ENCODE data around the gene ESD. TPM values are rescaled to one million over a fixed set of nuclear protein-coding genes. Genes with fewer than 3 reads are reported as not detected.

The ESD gene
- total and polyA plus RNA-seq, 12 donors = 44.5 to 266 (median 93.9) TPM

DNA sequence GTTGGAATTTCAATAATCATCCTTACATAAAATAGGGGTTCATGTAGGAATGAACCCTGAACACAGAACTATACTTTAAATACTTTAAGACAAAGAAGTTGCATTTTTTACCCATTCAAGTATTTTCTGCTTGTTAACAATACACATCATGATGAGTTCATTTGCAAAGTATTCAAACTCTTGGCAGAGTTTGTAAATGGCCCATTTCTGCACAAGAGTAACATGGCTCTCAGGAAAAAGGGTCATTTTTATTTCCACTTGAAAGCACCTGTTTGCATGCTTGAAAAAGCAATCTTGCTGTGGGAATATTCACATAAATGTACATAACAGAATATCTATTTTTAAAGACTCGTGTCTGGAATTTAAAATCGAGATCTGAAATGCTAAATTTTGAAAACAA, 18.1 kb downstream of the ESD start:
- H3K4me1 ChIP-seq (replicated peaks in 1 of 2) = no peaks in the 10 kb centered on the region
- H3K27ac ChIP-seq = no peak overlapping the region
- H3K9me3 ChIP-seq (replicated peaks in 1 of 3) = no peaks in the 10 kb centered on the region
- intact Hi-C loops (cut with DNase I) = no loop called here
- H3K27me3 ChIP-seq = no peaks in the 10 kb centered on the region
- no peak for DNase-seq
- H3K36me3 ChIP-seq (replicated peaks in 1 of 2) = peaks cover 0 to 72% of the 10 kb centered on the region in 2 donors
- 92 to 98% (median 96%) methylated on average over 2 of the region's 2 CpGs for WGBS, 4 donors
- no peak overlapping the region for H3K4me3 ChIP-seq
- no peak for TF ChIP-seq POLR2A (IDR thresholded peaks at IDR 0.05)
- TF ChIP-seq, protein P1, sequence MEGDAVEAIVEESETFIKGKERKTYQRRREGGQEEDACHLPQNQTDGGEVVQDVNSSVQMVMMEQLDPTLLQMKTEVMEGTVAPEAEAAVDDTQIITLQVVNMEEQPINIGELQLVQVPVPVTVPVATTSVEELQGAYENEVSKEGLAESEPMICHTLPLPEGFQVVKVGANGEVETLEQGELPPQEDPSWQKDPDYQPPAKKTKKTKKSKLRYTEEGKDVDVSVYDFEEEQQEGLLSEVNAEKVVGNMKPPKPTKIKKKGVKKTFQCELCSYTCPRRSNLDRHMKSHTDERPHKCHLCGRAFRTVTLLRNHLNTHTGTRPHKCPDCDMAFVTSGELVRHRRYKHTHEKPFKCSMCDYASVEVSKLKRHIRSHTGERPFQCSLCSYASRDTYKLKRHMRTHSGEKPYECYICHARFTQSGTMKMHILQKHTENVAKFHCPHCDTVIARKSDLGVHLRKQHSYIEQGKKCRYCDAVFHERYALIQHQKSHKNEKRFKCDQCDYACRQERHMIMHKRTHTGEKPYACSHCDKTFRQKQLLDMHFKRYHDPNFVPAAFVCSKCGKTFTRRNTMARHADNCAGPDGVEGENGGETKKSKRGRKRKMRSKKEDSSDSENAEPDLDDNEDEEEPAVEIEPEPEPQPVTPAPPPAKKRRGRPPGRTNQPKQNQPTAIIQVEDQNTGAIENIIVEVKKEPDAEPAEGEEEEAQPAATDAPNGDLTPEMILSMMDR (IDR thresholded peaks at IDR 0.05) = no peak

DNA sequence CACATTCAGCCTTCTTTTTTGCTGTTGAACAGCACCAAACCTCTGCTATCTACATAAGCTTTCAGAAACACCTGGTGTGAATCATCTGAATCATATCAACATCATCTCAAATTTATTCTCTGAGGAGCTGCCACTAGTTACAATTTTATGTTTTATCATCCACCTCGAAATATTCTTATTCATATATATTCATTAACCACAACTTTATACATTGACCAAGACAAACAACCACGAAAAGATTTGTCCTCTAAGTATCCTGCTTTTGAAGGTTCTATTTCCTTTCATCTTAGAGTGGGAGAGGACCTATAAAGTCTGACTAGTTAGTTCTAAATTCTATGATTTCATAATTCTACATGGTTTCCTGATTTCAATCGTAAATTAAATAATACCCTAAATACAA, 18.9 kb downstream of the ESD start:
- TF ChIP-seq POLR2A (IDR thresholded peaks at IDR 0.05) = no peak
- TF ChIP-seq, protein P1 (IDR thresholded peaks at IDR 0.05) = no peak
- Histone ChIP-seq H3K36me3 (replicated peaks in 1 of 2) (peaks cover 0 to 67% of the 10 kb centered on the region in 2 donors), H3K27me3 (no peaks in the 10 kb centered on the region), H3K27ac (no peak overlapping the region), H3K4me3 (no peak overlapping the region), H3K4me1 (replicated peaks in 1 of 2) (no peaks in the 10 kb centered on the region), H3K9me3 (replicated peaks in 1 of 3) (no peaks in the 10 kb centered on the region)
- intact Hi-C loops (cut with DNase I) = no loop called here
- no peak for DNase-seq
- whole genome bisulfite sequencing, 4 donors = 88 to 93% (median 92%) methylated on average over 3 of the region's 3 CpGs

DNA sequence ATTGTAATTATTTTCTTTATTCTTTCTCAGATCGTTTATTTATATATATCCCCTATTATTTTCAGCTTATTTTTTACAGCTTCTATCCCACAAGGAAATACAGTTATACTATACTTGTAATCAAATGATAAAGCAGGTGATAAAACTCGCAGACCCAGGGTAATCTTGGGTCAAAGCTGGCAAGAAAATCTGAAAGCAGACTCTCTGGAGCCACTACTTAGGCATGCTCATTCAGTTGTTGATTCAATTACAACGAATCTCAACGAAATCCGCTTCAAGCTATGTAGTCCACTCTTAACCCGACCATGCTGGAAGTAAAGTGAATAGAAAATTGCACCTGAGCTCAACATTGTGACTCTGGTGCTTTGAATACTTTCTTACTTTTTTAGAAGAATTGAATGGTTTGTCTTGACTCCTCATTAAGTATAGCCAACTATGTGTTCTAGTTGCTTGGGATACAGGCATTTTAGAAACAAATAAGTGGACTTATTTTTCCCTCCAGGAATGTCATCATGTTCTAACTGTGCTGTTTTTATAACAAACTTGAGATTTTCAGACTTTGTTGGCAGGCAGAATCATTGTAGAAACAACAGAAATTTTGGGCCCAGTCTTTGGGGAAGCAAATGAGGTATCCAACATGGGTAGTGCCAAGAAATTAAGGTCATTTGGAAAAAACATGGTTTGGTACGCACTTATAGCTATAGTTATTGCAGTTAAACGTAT, 21.4 kb downstream of the ESD start:
- Histone ChIP-seq H3K9me3 (replicated peaks in 1 of 3) (no peaks in the 10 kb centered on the region), H3K36me3 (replicated peaks in 1 of 2) (peaks cover 0 to 56% of the 10 kb centered on the region in 2 donors), H3K4me1 (replicated peaks in 1 of 2) (no peaks in the 10 kb centered on the region), H3K27ac (no peak overlapping the region), H3K4me3 (no peak overlapping the region), H3K27me3 (no peaks in the 10 kb centered on the region)
- WGBS, 4 donors = 89 to 92% (median 91%) methylated on average over 8 of the region's 8 CpGs
- DNase-seq = no peak
- intact Hi-C loops (cut with DNase I) = no loop called here
- TF ChIP-seq, protein P1 (IDR thresholded peaks at IDR 0.05) = no peak
- TF ChIP-seq POLR2A (IDR thresholded peaks at IDR 0.05) = no peak

DNA sequence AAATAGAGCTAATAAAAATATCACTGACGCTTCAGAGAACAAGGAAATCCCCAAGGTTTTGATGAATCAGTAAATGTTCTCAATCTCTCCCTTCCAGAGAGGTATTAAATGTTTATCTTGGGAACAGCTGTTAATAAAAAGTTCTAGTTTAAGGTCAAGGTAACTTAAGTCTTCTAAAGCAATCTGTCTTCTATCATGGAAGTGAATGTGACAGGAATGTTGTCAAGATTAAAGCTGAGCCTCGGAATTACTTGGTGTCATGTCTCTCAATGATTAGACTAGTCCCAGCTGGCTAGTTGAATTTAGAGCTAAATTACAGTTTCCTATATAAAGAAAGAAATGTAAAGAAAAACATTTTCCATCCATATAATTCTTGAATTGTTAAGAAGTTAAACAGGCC, 23.4 kb downstream of the ESD start:
- Histone ChIP-seq H3K27ac (no peak overlapping the region), H3K4me1 (replicated peaks in 1 of 2) (no peaks in the 10 kb centered on the region), H3K4me3 (no peak overlapping the region), H3K9me3 (replicated peaks in 1 of 3) (no peaks in the 10 kb centered on the region), H3K36me3 (replicated peaks in 1 of 2) (peaks cover 0 to 44% of the 10 kb centered on the region in 2 donors), H3K27me3 (no peaks in the 10 kb centered on the region)
- DNase-seq = no peak
- intact Hi-C loops (cut with DNase I) = no loop called here
- TF ChIP-seq POLR2A (IDR thresholded peaks at IDR 0.05) = no peak
- TF ChIP-seq, protein P1 (IDR thresholded peaks at IDR 0.05) = no peak
- 31 to 39% (median 34%) methylated on average over 2 of the region's 2 CpGs for WGBS, 4 donors

Measured in adrenal gland (tissue), 12 donors.